Natural killer cell (primary cell): ENCODE data around the gene CORIN. TPM values are rescaled to one million over a fixed set of nuclear protein-coding genes. Genes with fewer than 3 reads are reported as not detected.
"Not testable (repeated sequence)": the region's sequence is repeated elsewhere in the genome, so short reads cannot be mapped to it uniquely, and the experiment has no call there.

Source experiments
- ATAC-seq, 3 donors: fragments of 150-1000 bp in 2 of 3; fragments of 200-7000 bp in 1 of 3; cut with Tn5 transposase; 1 replicate in 1 of 3; 2 replicates in 2 of 3; pipeline ENCODE4 v1.10.0; 2021; ENCODE audit warnings: mild to moderate bottlenecking in 2 of 3, moderate library complexity in 2 of 3
- DNase-seq, 2 donors: peaks; one replicate each; pipeline versions ENCODE4 v3.0.0 to v3.0.0-alpha.2; 2013 to 2021; ENCODE audit warnings: mixed read lengths in 1 of 2
- H3K27ac ChIP-seq: one replicate; pipeline ENCODE4 v1.5.1; 2013; ENCODE audit warnings: mild to moderate bottlenecking, low read length
- H3K27me3 ChIP-seq: one replicate; pipeline ENCODE4 v1.6.1; 2013; ENCODE audit warnings: low read length; ENCODE audit not compliant: control insufficient read depth, insufficient read depth
- H3K36me3 ChIP-seq: one replicate; pipeline ENCODE4 v1.6.1; 2013; ENCODE audit warnings: low read length; ENCODE audit not compliant: control insufficient read depth, insufficient read depth
- H3K4me1 ChIP-seq: one replicate; pipeline ENCODE4 v1.6.1; 2013; ENCODE audit warnings: low read length; ENCODE audit not compliant: control insufficient read depth, insufficient read depth
- H3K4me3 ChIP-seq: one replicate; pipeline ENCODE4 v1.5.1; 2013; ENCODE audit warnings: low read length
- H3K9me3 ChIP-seq: one replicate; pipeline ENCODE4 v1.6.1; 2013; ENCODE audit warnings: low read length; ENCODE audit not compliant: control insufficient read depth, insufficient read depth
- H3K27ac Mint-ChIP-seq, 2 donors: one replicate each; pipeline ENCODE4 v1.8.0; 2022; ENCODE audit warnings: mild to moderate bottlenecking in 2 of 2, mixed read lengths in 2 of 2, moderate library complexity in 1 of 2
- H3K27me3 Mint-ChIP-seq, 2 donors: one replicate each; pipeline ENCODE4 v1.8.0; 2022; ENCODE audit warnings: low read depth in 2 of 2, mixed read lengths in 2 of 2
- H3K36me3 Mint-ChIP-seq: one replicate; pipeline ENCODE4 v1.8.0; 2022; ENCODE audit warnings: mixed read lengths
- H3K4me1 Mint-ChIP-seq, 2 donors: one replicate each; pipeline ENCODE4 v1.8.0; 2022; ENCODE audit warnings: mixed read lengths in 2 of 2
- H3K4me3 Mint-ChIP-seq: one replicate; pipeline ENCODE4 v1.8.0; 2022; ENCODE audit warnings: mild to moderate bottlenecking, moderate library complexity, mixed read lengths
- H3K9me3 Mint-ChIP-seq, 2 donors: one replicate each; pipeline ENCODE4 v1.8.0; 2022; ENCODE audit warnings: mixed read lengths in 2 of 2
- CTCF ChIP-seq: fragments of 200-600 bp; IDR thresholded peaks from one replicate; pipeline ENCODE4 v1.8.0; 2022; ENCODE audit warnings: antibody characterized with exemption
- WGBS: methylation state at CpG from one replicate; pipeline ENCODE4 v1.1.7; 2013; ENCODE audit warnings: missing lambda C conversion rate; ENCODE audit not compliant: insufficient coverage; 5-methylcytosine and 5-hydroxymethylcytosine counted together
- intact Hi-C: fragments of 100-400 bp; cut with micrococcal nuclease; formaldehyde crosslinking; loops from one replicate; pipeline ENCODE4 v1.14.2; 2022
- total RNA-seq, 4 donors: library from RNA; stranded (reverse); fragments of 120-200 nt in 1 of 4; gene quantifications; one replicate each; pipeline versions ENCODE4 v1.2.3 to v1.2.4, GENCODE V29; 2013 to 2022

Gene CORIN
- total RNA-seq, 3 donors from 2014 or later (not counting 1 experiment from before 2014, with no cell fraction given) = 0.78 TPM; not detected in 2

DNA sequence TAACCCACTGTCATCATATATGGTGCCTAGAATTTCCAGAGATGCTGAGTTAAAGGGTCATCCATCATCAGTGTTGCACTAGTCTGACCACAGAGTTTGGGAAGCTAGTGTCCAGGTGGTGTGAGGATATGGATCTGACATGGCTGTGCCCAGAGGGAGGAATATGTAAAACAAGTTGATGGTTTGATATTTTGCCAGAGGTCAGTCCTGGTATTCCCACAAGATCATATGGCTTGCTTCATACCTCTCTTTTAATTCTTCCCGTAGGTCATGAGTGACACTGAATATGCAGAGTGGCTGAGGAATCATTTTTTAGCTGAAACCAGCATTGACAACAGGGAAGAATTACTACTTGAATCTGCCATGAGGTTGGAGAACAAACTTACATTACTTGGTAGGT is 277.2 kb downstream of the CORIN start:
- no peak overlapping the region for H3K4me3 Mint-ChIP-seq
- TF ChIP-seq CTCF = no peak
- no peak for DNase-seq
- peaks cover 6% of the 10 kb centered on the region for H3K36me3 ChIP-seq
- H3K9me3 Mint-ChIP-seq = no peaks in the 10 kb centered on the region
- no peaks in the 10 kb centered on the region for H3K4me1 ChIP-seq
- peaks cover 5 to 6% of the 10 kb centered on the region in 2 donors for H3K4me1 Mint-ChIP-seq
- H3K36me3 Mint-ChIP-seq = peaks cover 11% of the 10 kb centered on the region
- H3K27ac ChIP-seq = no peak overlapping the region
- ATAC-seq = no peak
- no peak overlapping the region for H3K27ac Mint-ChIP-seq
- WGBS = 100% methylated on average over 1 of the region's 1 CpG
- no peaks in the 10 kb centered on the region for H3K27me3 ChIP-seq
- H3K27me3 Mint-ChIP-seq = no peaks in the 10 kb centered on the region
- no peaks in the 10 kb centered on the region for H3K9me3 ChIP-seq
- intact Hi-C loops = loop anchor here (5.0 kb wide), 1 partner anchor 68 kb away; no protein-coding TSS in a partner anchor
- H3K4me3 ChIP-seq = no peak overlapping the region

- DNase-seq (no peak), ATAC-seq (no peak)
- Mint-ChIP-seq H3K36me3 (peaks cover 16% of the 10 kb centered on the region), H3K9me3 (no peaks in the 10 kb centered on the region), H3K4me3 (no peak overlapping the region), H3K4me1 (peaks cover 0 to 6% of the 10 kb centered on the region in 2 donors), H3K27ac (no peak overlapping the region), H3K27me3 (no peaks in the 10 kb centered on the region)
- H3K9me3 ChIP-seq = no peaks in the 10 kb centered on the region
- H3K27ac ChIP-seq = no peak overlapping the region
- no peak overlapping the region for H3K4me3 ChIP-seq
- no CpG with 5 or more reads among the region's 2 CpGs for WGBS
- no peaks in the 10 kb centered on the region for H3K4me1 ChIP-seq
- H3K27me3 ChIP-seq = no peaks in the 10 kb centered on the region
- H3K36me3 ChIP-seq = peaks cover 11% of the 10 kb centered on the region
- TF ChIP-seq CTCF = no peak
- intact Hi-C loops = no loop called here
Observed at GRCh38 chr4:47557255-47557654, 280.6 kb downstream of the CORIN start.

DNA sequence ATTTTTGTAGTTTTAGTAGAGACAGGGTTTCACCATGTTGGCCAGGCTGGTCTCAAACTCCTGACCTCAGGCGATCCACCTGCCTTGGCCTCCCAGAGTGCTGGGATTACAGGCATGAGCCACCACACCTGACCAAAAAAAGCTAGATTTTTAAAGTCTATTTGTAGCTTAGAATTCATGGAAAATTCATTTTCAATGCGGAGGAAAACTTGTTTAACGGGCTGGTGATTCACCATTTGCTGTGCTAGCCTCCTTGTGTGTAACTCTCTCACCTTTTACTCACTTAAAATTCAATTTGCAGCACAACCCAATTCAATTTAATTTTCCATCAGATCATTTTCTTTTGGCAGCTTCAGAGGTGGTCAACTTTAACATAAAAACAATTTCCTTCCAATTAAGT is 281.9 kb downstream of the CORIN start:
- 96% methylated on average over 3 of the region's 3 CpGs for WGBS
- intact Hi-C loops, H3K27me3 Mint-ChIP-seq, DNase-seq, H3K27ac Mint-ChIP-seq, H3K4me1 ChIP-seq, H3K4me3 Mint-ChIP-seq, H3K4me3 ChIP-seq, H3K27me3 ChIP-seq, H3K36me3 Mint-ChIP-seq, H3K4me1 Mint-ChIP-seq, H3K9me3 ChIP-seq, H3K36me3 ChIP-seq, H3K9me3 Mint-ChIP-seq, H3K27ac ChIP-seq, ATAC-seq: not testable (repeated sequence)

- H3K27me3 Mint-ChIP-seq = no peaks in the 10 kb centered on the region
- no peaks in the 10 kb centered on the region for H3K9me3 ChIP-seq
- no peaks in the 10 kb centered on the region for H3K4me1 ChIP-seq
- ATAC-seq = no peak
- TF ChIP-seq CTCF = no peak
- peaks cover 0 to 12% of the 10 kb centered on the region in 2 donors for H3K4me1 Mint-ChIP-seq
- intact Hi-C loops = no loop called here
- no peaks in the 10 kb centered on the region for H3K27me3 ChIP-seq
- no peak overlapping the region for H3K27ac ChIP-seq
- no peak overlapping the region for H3K4me3 Mint-ChIP-seq
- no peak for DNase-seq
- no peak overlapping the region for H3K4me3 ChIP-seq
- H3K27ac Mint-ChIP-seq = no peak overlapping the region
- H3K36me3 Mint-ChIP-seq = peaks cover 13% of the 10 kb centered on the region
- no CpG with 5 or more reads among the region's 2 CpGs for WGBS
- H3K36me3 ChIP-seq = peaks cover 9% of the 10 kb centered on the region
- H3K9me3 Mint-ChIP-seq = no peaks in the 10 kb centered on the region
Observed at GRCh38 chr4:47553329-47554125, 284.3 kb downstream of the CORIN start.
